Stomach smooth muscle (tissue), 2 donors: ENCODE measurements around the gene PHF1.
"Not testable (repeated sequence)": the region's sequence is repeated elsewhere in the genome, so short reads cannot be mapped to it uniquely, and the experiment has no call there.

Experiments used
- H3K27ac ChIP-seq: one replicate; pipeline ENCODE4 v1.7.0; 2013; ENCODE audit warnings: mild to moderate bottlenecking, low read length, inconsistent platforms
- H3K27me3 ChIP-seq, 2 donors: one replicate each; pipeline ENCODE4 v1.7.0; 2013; ENCODE audit warnings: low read length in 2 of 2; ENCODE audit not compliant: insufficient read depth in 2 of 2, control insufficient read depth in 1 of 2
- H3K36me3 ChIP-seq, 2 donors: one replicate each; pipeline ENCODE4 v1.7.0; 2013; ENCODE audit warnings: low read length in 2 of 2; ENCODE audit not compliant: control insufficient read depth in 2 of 2, insufficient read depth in 2 of 2
- H3K4me1 ChIP-seq: one replicate; pipeline ENCODE4 v1.7.0; 2013; ENCODE audit warnings: low read length; ENCODE audit not compliant: control insufficient read depth, insufficient read depth
- H3K4me3 ChIP-seq, 2 donors: one replicate each; pipeline ENCODE4 v1.7.0; 2013; ENCODE audit warnings: low read length in 2 of 2
- H3K9ac ChIP-seq, 2 donors: one replicate each; pipeline ENCODE4 v1.7.0; 2013; ENCODE audit warnings: low read length in 2 of 2, mild to moderate bottlenecking in 1 of 2
- H3K9me3 ChIP-seq, 2 donors: one replicate each; pipeline ENCODE4 v1.7.0; 2013; ENCODE audit warnings: low read length in 2 of 2; ENCODE audit not compliant: control insufficient read depth in 2 of 2
- donor health status: healthy.
- donor health status: Pancreatic carcinoma.

PHF1 gene

GRCh38 chr6:33410711-33411631 is at the start of gene PHF1:
PHF1 (plus strand) TSS chr6:33411014; CDS start chr6:33412264, 1,250 bp downstream.
- Histone ChIP-seq H3K4me3 (peak within 1 kb of the TSS; percentile 84 to 88), H3K9ac (peak within 1 kb of the TSS; percentile 88 to 93), H3K4me1 (peaks cover 39% of the 10 kb centered on the region), H3K9me3 (no peaks in the 10 kb centered on the region), H3K36me3 (peaks cover 30 to 33% of the 10 kb centered on the region in 2 donors), H3K27me3 (no peaks in the 10 kb centered on the region), H3K27ac (peak within 1 kb of the TSS; percentile 94)

- not testable (repeated sequence) for H3K9me3 ChIP-seq
Observed at GRCh38 chr6:33363486-33363885, 47.3 kb upstream of the PHF1 start.

GRCh38 chr6:33364475-33365205 is 46.2 kb upstream of the PHF1 start:
- H3K4me1 ChIP-seq, H3K27me3 ChIP-seq, H3K27ac ChIP-seq, H3K4me3 ChIP-seq, H3K36me3 ChIP-seq, H3K9ac ChIP-seq, H3K9me3 ChIP-seq: not testable (repeated sequence)

More at GRCh38 chr6:33363486-33363885, 47.3 kb upstream of the PHF1 start:
- not testable (repeated sequence) for H3K9ac ChIP-seq, H3K4me3 ChIP-seq, H3K36me3 ChIP-seq, H3K4me1 ChIP-seq, H3K27ac ChIP-seq, H3K27me3 ChIP-seq

- H3K36me3 ChIP-seq, H3K27me3 ChIP-seq, H3K27ac ChIP-seq, H3K4me3 ChIP-seq, H3K4me1 ChIP-seq, H3K9me3 ChIP-seq, H3K9ac ChIP-seq: not testable (repeated sequence)
Observed at GRCh38 chr6:33365206-33365971, 45.4 kb upstream of the PHF1 start.

GRCh38 chr6:33367009-33367714 is 43.7 kb upstream of the PHF1 start:
- Histone ChIP-seq H3K4me3 (no peak overlapping the region), H3K4me1 (no peaks in the 10 kb centered on the region), H3K9ac (no peak overlapping the region), H3K9me3 (no peaks in the 10 kb centered on the region), H3K27me3 (no peaks in the 10 kb centered on the region), H3K36me3 (no peaks in the 10 kb centered on the region), H3K27ac (no peak overlapping the region)

- H3K4me1 ChIP-seq, H3K36me3 ChIP-seq, H3K27me3 ChIP-seq, H3K9me3 ChIP-seq, H3K27ac ChIP-seq, H3K9ac ChIP-seq, H3K4me3 ChIP-seq: not testable (repeated sequence)
Observed at GRCh38 chr6:33367715-33368025, 43.1 kb upstream of the PHF1 start.

GRCh38 chr6:33371901-33372300 is 38.9 kb upstream of the PHF1 start:
- not testable (repeated sequence) for H3K36me3 ChIP-seq, H3K9me3 ChIP-seq, H3K27ac ChIP-seq, H3K27me3 ChIP-seq, H3K9ac ChIP-seq, H3K4me3 ChIP-seq
- H3K4me1 ChIP-seq, result peaks cover 22% of the 10 kb centered on the region

GRCh38 chr6:33372526-33373123 is 38.2 kb upstream of the PHF1 start:
- no peaks in the 10 kb centered on the region for H3K9me3 ChIP-seq
- no peaks in the 10 kb centered on the region for H3K36me3 ChIP-seq
- H3K27ac ChIP-seq, result no peak overlapping the region
- no peaks in the 10 kb centered on the region for H3K27me3 ChIP-seq
- H3K9ac ChIP-seq, result no peak overlapping the region
- H3K4me3 ChIP-seq, result no peak overlapping the region
- peaks cover 22% of the 10 kb centered on the region for H3K4me1 ChIP-seq

GRCh38 chr6:33373960-33374910 is 36.6 kb upstream of the PHF1 start:
- no peaks in the 10 kb centered on the region for H3K27me3 ChIP-seq
- H3K9me3 ChIP-seq, result no peaks in the 10 kb centered on the region
- peak overlapping the region in 1 of 2 donors; percentile 49 for H3K4me3 ChIP-seq
- no peaks in the 10 kb centered on the region for H3K36me3 ChIP-seq
- H3K9ac ChIP-seq, result no peak overlapping the region
- peaks cover 22% of the 10 kb centered on the region for H3K4me1 ChIP-seq
- peak overlapping the region; percentile 62 for H3K27ac ChIP-seq
